Stimulated activated naive B cell treated with anti-CD40 and anti-IgM and Interleukin-4, amounts not matched to agents 10 μg/mL and 1 μg/mL and 100 μg/mL, for 72 hours (primary cell): Measurements from ENCODE around the gene ACTR3C.
"Not testable (repeated sequence)": the region's sequence is repeated elsewhere in the genome, so short reads cannot be mapped to it uniquely, and the experiment has no call there.

ENCODE experiments used
- ATAC-seq, 2 donors: fragments of 150-1000 bp; cut with Tn5 transposase; replicated peaks; 2 replicates each; pipeline ENCODE4 v1.10.0; 2021; ENCODE audit warnings: moderate library complexity in 1 of 2
- DNase-seq: peaks from one replicate; pipeline ENCODE4 v3.0.0; 2021
- H3K27ac Mint-ChIP-seq: one replicate; pipeline ENCODE4 v1.8.0; 2022; ENCODE audit warnings: mild to moderate bottlenecking, mixed read lengths
- H3K27me3 Mint-ChIP-seq, 2 donors: one replicate each; pipeline ENCODE4 v1.8.0; 2022; ENCODE audit warnings: mixed read lengths in 2 of 2
- H3K36me3 Mint-ChIP-seq, 2 donors: one replicate each; pipeline ENCODE4 v1.8.0; 2022; ENCODE audit warnings: mixed read lengths in 2 of 2, mild to moderate bottlenecking in 1 of 2
- H3K4me1 Mint-ChIP-seq, 2 donors: one replicate each; pipeline ENCODE4 v1.8.0; 2022; ENCODE audit warnings: mixed read lengths in 2 of 2, mild to moderate bottlenecking in 1 of 2
- H3K4me3 Mint-ChIP-seq, 2 donors: one replicate each; pipeline ENCODE4 v1.8.0; 2022; ENCODE audit warnings: mild to moderate bottlenecking in 2 of 2, mixed read lengths in 2 of 2, moderate library complexity in 1 of 2
- H3K9me3 Mint-ChIP-seq, 2 donors: one replicate each; pipeline ENCODE4 v1.8.0; 2022; ENCODE audit warnings: mixed read lengths in 2 of 2, mild to moderate bottlenecking in 1 of 2

ACTR3C gene

GRCh38 chr7:150222083-150222972 lies 101.0 kb downstream of the ACTR3C start:
- peaks cover 15 to 23% of the 10 kb centered on the region in 2 donors for H3K27me3 Mint-ChIP-seq
- not testable (repeated sequence) for H3K27ac Mint-ChIP-seq, H3K4me1 Mint-ChIP-seq, ATAC-seq, H3K9me3 Mint-ChIP-seq, DNase-seq, H3K4me3 Mint-ChIP-seq, H3K36me3 Mint-ChIP-seq

- DNase-seq, H3K27ac Mint-ChIP-seq, H3K4me3 Mint-ChIP-seq, H3K36me3 Mint-ChIP-seq, H3K9me3 Mint-ChIP-seq, H3K4me1 Mint-ChIP-seq: not testable (repeated sequence)
- H3K27me3 Mint-ChIP-seq: peaks cover 15 to 23% of the 10 kb centered on the region in 2 donors
- ATAC-seq: peak; percentile 23 to 29
Measured at GRCh38 chr7:150220673-150221181, 102.6 kb downstream of the ACTR3C start.

GRCh38 chr7:150219941-150220658 lies 103.2 kb downstream of the ACTR3C start:
- not testable (repeated sequence) for H3K4me3 Mint-ChIP-seq

GRCh38 chr7:150206848-150207247 lies 116.5 kb downstream of the ACTR3C start:
- not testable (repeated sequence) for ATAC-seq

More at GRCh38 chr7:150219941-150220658, 103.2 kb downstream of the ACTR3C start:
- H3K27me3 Mint-ChIP-seq: peaks cover 15 to 23% of the 10 kb centered on the region in 2 donors
- H3K9me3 Mint-ChIP-seq, H3K4me1 Mint-ChIP-seq, H3K27ac Mint-ChIP-seq, DNase-seq, H3K36me3 Mint-ChIP-seq, ATAC-seq: not testable (repeated sequence)

GRCh38 chr7:150205866-150206265 lies 117.5 kb downstream of the ACTR3C start:
- H3K27ac Mint-ChIP-seq, H3K27me3 Mint-ChIP-seq, H3K36me3 Mint-ChIP-seq, H3K4me1 Mint-ChIP-seq, H3K4me3 Mint-ChIP-seq, H3K9me3 Mint-ChIP-seq, ATAC-seq, DNase-seq: not testable (repeated sequence)

More at GRCh38 chr7:150206848-150207247, 116.5 kb downstream of the ACTR3C start:
- not testable (repeated sequence) for H3K4me1 Mint-ChIP-seq, H3K4me3 Mint-ChIP-seq, H3K36me3 Mint-ChIP-seq, H3K27ac Mint-ChIP-seq, H3K9me3 Mint-ChIP-seq, DNase-seq, H3K27me3 Mint-ChIP-seq

GRCh38 chr7:150204577-150204976 lies 118.8 kb downstream of the ACTR3C start:
- DNase-seq, ATAC-seq, H3K4me1 Mint-ChIP-seq, H3K9me3 Mint-ChIP-seq, H3K27me3 Mint-ChIP-seq, H3K4me3 Mint-ChIP-seq, H3K36me3 Mint-ChIP-seq, H3K27ac Mint-ChIP-seq: not testable (repeated sequence)

- H3K4me3 Mint-ChIP-seq, H3K27me3 Mint-ChIP-seq, H3K36me3 Mint-ChIP-seq, H3K4me1 Mint-ChIP-seq, H3K9me3 Mint-ChIP-seq, DNase-seq, H3K27ac Mint-ChIP-seq, ATAC-seq: not testable (repeated sequence)
Measured at GRCh38 chr7:150202894-150203293, 120.5 kb downstream of the ACTR3C start.
